ENCODE results near the gene FHIT.

FHIT gene

GRCh38 chr3:59793976-59794375 is 1457.3 kb downstream of the FHIT start:
- TF ChIP-seq CTCF (IDR thresholded peaks at IDR 0.05; ENCODE audit: low read depth, low read length): no peak
- H3K4me3 ChIP-seq (ENCODE audit: low read depth, low read length): no peak overlapping the region

- no peak for TF ChIP-seq CTCF (IDR thresholded peaks at IDR 0.05; ENCODE audit: low read depth, low read length)
- no peak overlapping the region for H3K4me3 ChIP-seq (ENCODE audit: low read depth, low read length)
These were observed 1459.4 kb downstream of the FHIT start for GRCh38 chr3:59791774-59792308.

GRCh38 chr3:59790241-59790640 is 1461.0 kb downstream of the FHIT start:
- TF ChIP-seq CTCF (IDR thresholded peaks at IDR 0.05; ENCODE audit: low read depth, low read length): no peak
- no peak overlapping the region for H3K4me3 ChIP-seq (ENCODE audit: low read depth, low read length)

- no peak overlapping the region for H3K4me3 ChIP-seq (ENCODE audit: low read depth, low read length)
- TF ChIP-seq CTCF (IDR thresholded peaks at IDR 0.05; ENCODE audit: low read depth, low read length): no peak
These were observed 1462.5 kb downstream of the FHIT start for GRCh38 chr3:59788801-59789200.

- no peak for TF ChIP-seq CTCF (IDR thresholded peaks at IDR 0.05; ENCODE audit: low read depth, low read length)
- H3K4me3 ChIP-seq (ENCODE audit: low read depth, low read length): no peak overlapping the region
These were observed 1463.1 kb downstream of the FHIT start for GRCh38 chr3:59788133-59788532.

GRCh38 chr3:59786374-59786773 is 1464.9 kb downstream of the FHIT start:
- no peak overlapping the region for H3K4me3 ChIP-seq (ENCODE audit: low read depth, low read length)
- no peak for TF ChIP-seq CTCF (IDR thresholded peaks at IDR 0.05; ENCODE audit: low read depth, low read length)

- no peak for TF ChIP-seq CTCF (IDR thresholded peaks at IDR 0.05; ENCODE audit: low read depth, low read length)
- no peak overlapping the region for H3K4me3 ChIP-seq (ENCODE audit: low read depth, low read length)
These were observed 1467.1 kb downstream of the FHIT start for GRCh38 chr3:59784164-59784563.
